ENCODE data around the gene GASK1A. TPM values are rescaled to one million over a fixed set of nuclear protein-coding genes. Genes with fewer than 3 reads are reported as not detected.

The GASK1A gene
- total and polyA plus RNA-seq, 2 of the 4 experiments (the other 2 are of a cell fraction): 0.18 to 0.19 TPM

- no peak overlapping the region for H3K9ac ChIP-seq (ENCODE audit: low read depth, low read length)
- no peak overlapping the region for H4K8ac ChIP-seq (ENCODE audit: low read depth in 2 of 2, low read length in 2 of 2)
- in situ Hi-C loops (cut with MboI; ENCODE audit: low sequenced_read_pairs): no loop called here
- no peak overlapping the region for H2AK9ac ChIP-seq (replicated peaks; ENCODE audit: low read depth, low read length, poor library complexity)
- no peak overlapping the region for H2BK120ac ChIP-seq (ENCODE audit: low read depth, low read length)
- no CpG with 5 or more reads among the region's 4 CpGs for WGBS, 2 experiments (ENCODE audit: extremely low coverage in 2 of 2, insufficient read length in 1 of 2)
- H2BK15ac ChIP-seq (ENCODE audit: low read depth, low read length): no peak overlapping the region
- H2AFZ ChIP-seq (replicated peaks; ENCODE audit: low read length, poor library complexity): no peak overlapping the region
- no peak overlapping the region for H3K23ac ChIP-seq (ENCODE audit: low read depth, low read length)
- ATAC-seq (ENCODE audit: low read depth) (no peak), DNase-seq (no peak)
- no peak overlapping the region for H3K4me3 ChIP-seq (ENCODE audit: insufficient read depth, low read depth, low read length)
- H3K27ac ChIP-seq (ENCODE audit: insufficient read depth, low read length): no peak overlapping the region
- H3K14ac ChIP-seq (replicated peaks; ENCODE audit: low read depth, low read length): no peak overlapping the region
- H3K4me1 ChIP-seq (ENCODE audit: control insufficient read depth, insufficient read depth, low read length): no peaks in the 10 kb centered on the region
- TF ChIP-seq CHD1 (IDR thresholded peaks at IDR 0.05; ENCODE audit: low read depth, low read length) (no peak), BHLHE40 (IDR thresholded peaks at IDR 0.05; ENCODE audit: low read depth, low read length) (no peak), ELK1 (IDR thresholded peaks at IDR 0.05; ENCODE audit: borderline replicate concordance, low read depth, low read length) (no peak), POLR2A (IDR thresholded peaks at IDR 0.05; ENCODE audit: low read depth, low read length) (no peak)
- CTCF ChIA-PET: no interaction called here
- H3K4me2 ChIP-seq (ENCODE audit: low read depth, low read length): no peak overlapping the region
- H3K36me3 ChIP-seq (ENCODE audit: control insufficient read depth, insufficient read depth, low read length): peaks cover 11% of the 10 kb centered on the region; the same call in 1 of the 2 replicates
- no peak overlapping the region for H4K5ac ChIP-seq (ENCODE audit: low read depth, low read length)
- no peak overlapping the region for H2BK5ac ChIP-seq (ENCODE audit: low read depth, low read length, poor library complexity, severe bottlenecking)
- POLR2A ChIA-PET (ENCODE audit: unreplicated experiment): no interaction called here
- H4K91ac ChIP-seq (ENCODE audit: insufficient read depth, low read depth, low read length): no peak overlapping the region
- no peaks in the 10 kb centered on the region for H3K9me3 ChIP-seq (ENCODE audit: control insufficient read depth, insufficient read depth, low read length)
- H3K4ac ChIP-seq (ENCODE audit: low read depth, low read length): no peak overlapping the region
- dilution Hi-C loops (cut with HindIII; ENCODE audit: low sequenced_read_pairs, unreplicated experiment): no loop called here
- no peaks in the 10 kb centered on the region for H4K20me1 ChIP-seq (ENCODE audit: insufficient read depth, low read length)
- BruUV-seq (replicated peaks): no TSS peak
- H3K18ac ChIP-seq (ENCODE audit: low read depth, low read length): no peak overlapping the region
- no peak overlapping the region for H2BK20ac ChIP-seq (ENCODE audit: low read depth, low read length)
- no peak overlapping the region for H2AK5ac ChIP-seq (ENCODE audit: low read depth, low read length)
- no peaks in the 10 kb centered on the region for H3K27me3 ChIP-seq (ENCODE audit: control insufficient read depth, insufficient read depth, low read length)
- no peaks in the 10 kb centered on the region for H3K79me1 ChIP-seq (ENCODE audit: low read depth in 1 of 2, low read length in 2 of 2)
- no peak overlapping the region for H3K56ac ChIP-seq (ENCODE audit: extremely low read depth, insufficient read depth, low read length)
- intact Hi-C loops (cut with micrococcal nuclease): no loop called here
- H3K9me1 ChIP-seq (ENCODE audit: insufficient read depth, low read length): no peaks in the 10 kb centered on the region
These were observed 97.7 kb downstream of the GASK1A start for GRCh38 chr3:43076857-43077256.

All from IMR-90 (cell line).